GM19372 (cell line): ENCODE measurements around the gene CORO1A.
"Not testable (repeated sequence)": the region's sequence is repeated elsewhere in the genome, so short reads cannot be mapped to it uniquely, and the experiment has no call there.

Source experiments
- ATAC-seq: cut with Tn5 transposase; IDR thresholded peaks from one replicate; pipeline ENCODE4 v1.9.1; 2021; ENCODE audit warnings: mild to moderate bottlenecking, low read depth, moderate library complexity; ENCODE audit not compliant: unreplicated experiment

CORO1A gene

GRCh38 chr16:30199049-30199448 is 15.6 kb downstream of the CORO1A start, which contains the start of gene SULT1A3:
SULT1A3 (plus strand) TSS chr16:30199255; CDS start chr16:30200729, 1,474 bp downstream.
- not testable (repeated sequence) for ATAC-seq

- not testable (repeated sequence) for ATAC-seq
These were observed 16.4 kb downstream of the CORO1A start for GRCh38 chr16:30199608-30200343.

- ATAC-seq: not testable (repeated sequence)
These were observed 22.3 kb downstream of the CORO1A start for GRCh38 chr16:30205541-30206236.

GRCh38 chr16:30206252-30206651 is 22.9 kb downstream of the CORO1A start:
- ATAC-seq: not testable (repeated sequence)

GRCh38 chr16:30207063-30207704 is 23.8 kb downstream of the CORO1A start:
- ATAC-seq: not testable (repeated sequence)

GRCh38 chr16:30209032-30209431 is 25.6 kb downstream of the CORO1A start:
- ATAC-seq: not testable (repeated sequence)

GRCh38 chr16:30211414-30211813 is 28.0 kb downstream of the CORO1A start:
- not testable (repeated sequence) for ATAC-seq

GRCh38 chr16:30217082-30217481 is 33.7 kb downstream of the CORO1A start:
- ATAC-seq: not testable (repeated sequence)
